GM12878 (cell line): Measurements from ENCODE around the gene IFNK. TPM values are rescaled to one million over a fixed set of nuclear protein-coding genes. Genes with fewer than 3 reads are reported as not detected.

ENCODE experiments used
- ATAC-seq: fragments of 200-7000 bp; cut with Tn5 transposase; 3 replicates; pipeline ENCODE4 v1.9.1; 2020; ENCODE audit warnings: mild to moderate bottlenecking, moderate library complexity
- BruUV-seq: library from RNA; stranded (reverse); fragments of 400-500 nt; replicated peaks from 2 replicates; lab custom pipeline; 2021; lab: Mats Ljungman, UMichigan
- CTCF ChIA-PET: fragments of 300-600 bp; sonication (Branson Sonifier 250); formaldehyde crosslinking; extraction: SDS; loops from one replicate; lab custom pipeline; 2021; ENCODE audit warnings: inconsistent platforms; lab: Yijun Ruan, JAX
- POLR2A ChIA-PET: fragments of 350-600 bp; formaldehyde crosslinking; extraction: SDS; loops from one replicate; lab custom pipeline; 2021; ENCODE audit warnings: inconsistent platforms; lab: Charles Lee
- RAD21 ChIA-PET: fragments of 300-600 bp; sonication (Branson Sonifier 250); formaldehyde crosslinking; loops from one replicate; lab custom pipeline; 2023; ENCODE audit warnings: antibody characterized with exemption; ENCODE audit not compliant: unreplicated experiment; lab: Charles Lee
- SMC1A ChIA-PET: fragments of 300-600 bp; sonication (Branson Sonifier 250); formaldehyde crosslinking; loops from one replicate; lab custom pipeline; 2023; ENCODE audit not compliant: unreplicated experiment, uncharacterized antibody; lab: Charles Lee
- DNase-seq: peaks from one replicate; pipeline ENCODE4 v3.0.0-alpha.2; 2011; ENCODE audit warnings: low read depth, low spot score
- FAIRE-seq: peaks from 3 replicates; lab custom pipeline; 2011; peaks lifted over from hg19 to GRCh38; lab: Jason Lieb, UNC
- H2AFZ ChIP-seq: 2 replicates; pipeline ENCODE4 v1.6.0; 2011; ENCODE audit warnings: low read depth, low read length, control low read depth; ENCODE audit not compliant: control insufficient read depth
- H3K27ac ChIP-seq: 2 replicates; pipeline ENCODE4 v1.5.1; 2011; ENCODE audit warnings: control low read depth; ENCODE audit not compliant: control insufficient read depth, insufficient read depth
- H3K27me3 ChIP-seq, 2 experiments: replicated peaks in 1 of 2; 2 replicates each; pipeline versions ENCODE4 v1.6.0 to v1.6.1; 2011; ENCODE audit warnings: low read length in 1 of 2; ENCODE audit not compliant: control insufficient read depth in 2 of 2, insufficient read depth in 2 of 2
- H3K36me3 ChIP-seq, 2 experiments: 2 replicates each; pipeline ENCODE4 v1.5.1; 2011; ENCODE audit warnings: low read length in 1 of 2; ENCODE audit not compliant: control insufficient read depth in 2 of 2, insufficient read depth in 2 of 2
- H3K4me1 ChIP-seq: 2 replicates; pipeline ENCODE4 v1.6.1; 2011; ENCODE audit warnings: mild to moderate bottlenecking, low read length, moderate library complexity, mixed read lengths; ENCODE audit not compliant: control insufficient read depth, insufficient read depth
- H3K4me2 ChIP-seq: 2 replicates; pipeline ENCODE4 v1.6.0; 2011; ENCODE audit warnings: control low read depth; ENCODE audit not compliant: control insufficient read depth, insufficient read depth
- H3K4me3 ChIP-seq: fragments of 200-600 bp; sonication (generic); 2 replicates; pipeline ENCODE4 v1.5.1; 2016
- H3K79me2 ChIP-seq: 2 replicates; pipeline ENCODE4 v1.6.0; 2011; ENCODE audit warnings: low read length; ENCODE audit not compliant: control insufficient read depth, insufficient read depth
- H3K9ac ChIP-seq: 2 replicates; pipeline ENCODE4 v1.8.0; 2011; ENCODE audit warnings: low read length, control low read depth, mixed read lengths; ENCODE audit not compliant: control insufficient read depth, insufficient read depth
- H3K9me3 ChIP-seq: replicated peaks from 3 replicates; pipeline ENCODE4 v1.5.1; 2011; ENCODE audit warnings: mild to moderate bottlenecking, low read length; ENCODE audit not compliant: control insufficient read depth, insufficient read depth
- H4K20me1 ChIP-seq: 2 replicates; pipeline ENCODE4 v1.6.0; 2011; ENCODE audit not compliant: control insufficient read depth, insufficient read depth
- BACH1 ChIP-seq: fragments of 450-650 bp; IDR thresholded peaks from 2 replicates; pipeline ENCODE4 v1.6.1; 2017; ENCODE audit warnings: mild to moderate bottlenecking, borderline replicate concordance
- CBFB ChIP-seq: IDR thresholded peaks from 2 replicates; pipeline ENCODE4 v1.6.1; 2016; ENCODE audit warnings: antibody characterized with exemption, low read depth
- CBX3 ChIP-seq: fragments of 200-600 bp; sonication (generic); IDR thresholded peaks from 2 replicates; pipeline ENCODE4 v1.6.1; 2016; ENCODE audit warnings: low read depth, borderline replicate concordance
- CHD2 ChIP-seq: IDR thresholded peaks from 2 replicates; pipeline ENCODE4 v1.6.1; 2011; ENCODE audit warnings: low read depth, low read length, improper control_type of control experiment, borderline replicate concordance
- CREB1 ChIP-seq: IDR thresholded peaks from 2 replicates; pipeline ENCODE4 v1.6.1; 2012; ENCODE audit warnings: low read depth, mild to moderate bottlenecking, inconsistent platforms
- EED ChIP-seq: sonication (generic); IDR thresholded peaks from 2 replicates; pipeline ENCODE4 v1.6.1; 2016; ENCODE audit warnings: antibody characterized with exemption, low read depth
- EZH2 ChIP-seq: IDR thresholded peaks from 2 replicates; pipeline ENCODE4 v1.6.1; 2012; ENCODE audit warnings: low read depth, mild to moderate bottlenecking, control low read depth, inconsistent platforms, low read length, borderline replicate concordance; ENCODE audit not compliant: control insufficient read depth
- FOXK2 ChIP-seq: fragments of 450-650 bp; IDR thresholded peaks from 2 replicates; pipeline ENCODE4 v1.6.1; 2017; ENCODE audit warnings: mild to moderate bottlenecking, moderate library complexity
- GATAD2B ChIP-seq: fragments of 450-650 bp; conservative IDR thresholded peaks from 2 replicates; pipeline ENCODE4 v1.6.1; 2017; ENCODE audit warnings: low read depth, mild to moderate bottlenecking, moderate library complexity
- IKZF2 ChIP-seq, 2 experiments: fragments of 450-650 bp; IDR thresholded peaks; 2 replicates each; pipeline ENCODE4 v1.6.1; 2017; ENCODE audit warnings: mild to moderate bottlenecking in 2 of 2, moderate library complexity in 2 of 2
- IRF4 ChIP-seq: IDR thresholded peaks from 2 replicates; pipeline ENCODE4 v1.6.1; 2011; ENCODE audit warnings: low read depth, low read length
- MEF2A ChIP-seq: IDR thresholded peaks from 2 replicates; pipeline ENCODE4 v1.6.1; 2011; ENCODE audit warnings: low read depth, mild to moderate bottlenecking, low read length, moderate library complexity; ENCODE audit not compliant: insufficient read depth
- MTA2 ChIP-seq: fragments of 450-650 bp; IDR thresholded peaks from 2 replicates; pipeline ENCODE4 v1.6.1; 2016; ENCODE audit warnings: low read depth, mild to moderate bottlenecking, moderate library complexity
- PAX5 ChIP-seq: IDR thresholded peaks from 2 replicates; pipeline ENCODE4 v1.6.1; 2011; ENCODE audit warnings: low read depth, low read length, borderline replicate concordance
- RFX5 ChIP-seq: IDR thresholded peaks from 2 replicates; pipeline ENCODE4 v1.6.1; 2011; ENCODE audit warnings: low read depth, low read length, improper control_type of control experiment
- SIX5 ChIP-seq: IDR thresholded peaks from 2 replicates; pipeline ENCODE4 v1.6.1; 2011; ENCODE audit warnings: mild to moderate bottlenecking, low read depth, low read length, moderate library complexity; ENCODE audit not compliant: severe bottlenecking
- SPI1 ChIP-seq: IDR thresholded peaks from 2 replicates; pipeline ENCODE4 v1.6.1; 2011; ENCODE audit warnings: low read depth, mild to moderate bottlenecking, low read length, moderate library complexity, borderline replicate concordance; ENCODE audit not compliant: insufficient read depth
- ZNF207 ChIP-seq: fragments of 450-650 bp; IDR thresholded peaks from 2 replicates; pipeline ENCODE4 v1.6.1; 2014; ENCODE audit warnings: antibody characterized with exemption, mild to moderate bottlenecking, borderline replicate concordance
- ZZZ3 ChIP-seq: IDR thresholded peaks from 2 replicates; pipeline ENCODE4 v1.6.1; 2011; ENCODE audit warnings: low read depth; ENCODE audit not compliant: control insufficient read depth, insufficient read length
- WGBS: methylation state at CpG from one replicate; pipeline ENCODE4 v1.1.6; 2016; ENCODE audit warnings: low lambda C conversion rate; ENCODE audit not compliant: insufficient replicate concordance, insufficient coverage; ENCODE audit errors: missing lambda C conversion rate; 5-methylcytosine and 5-hydroxymethylcytosine counted together
- in situ Hi-C: fragments of 300-500 bp; cut with MboI; formaldehyde crosslinking; loops from 9 replicates; pipeline ENCODE4 v1.14.3; 2018; ENCODE audit warnings: mixed read lengths
- intact Hi-C: fragments of 100-400 bp; cut with micrococcal nuclease; formaldehyde crosslinking; loops from one replicate; pipeline ENCODE4 v1.14.2; 2022; ENCODE audit not compliant: unreplicated experiment
- polyA plus RNA-seq, 11 experiments: library from polyadenylated mRNA; depleted of rRNA in 4 of 11; unstranded in 6 of 11; stranded (reverse) in 5 of 11; fragments of >200 nt; fragmentation: Nextera tagmentation in 4 of 11; fragmentation: Illumina TruSeq in 1 of 11; extraction: Ambion mirVana in 4 of 11; extraction: Trizol in 1 of 11; gene quantifications; 1 replicate in 1 of 11; 2 replicates in 10 of 11; pipeline versions ENCODE4 v1.2.1 to v1.2.3, GENCODE V29; 2011 to 2016; ENCODE audit warnings: inconsistent platforms in 2 of 11, missing spikeins in 2 of 11, low read depth in 1 of 11
- total RNA-seq, 4 experiments: library from RNA; depleted of rRNA in 3 of 4; stranded (reverse); fragments of >200 nt in 3 of 4; fragmentation: Illumina TruSeq in 1 of 4; extraction: Trizol in 1 of 4; gene quantifications; 2 replicates each; pipeline versions ENCODE4 v1.2.1 to v1.2.3, GENCODE V29; 2013 to 2021
- TF ChIP-seq, protein P1 (sequence below): IDR thresholded peaks from 2 replicates; pipeline ENCODE4 v1.6.1; 2011; ENCODE audit warnings: mild to moderate bottlenecking, low read depth, low read length, moderate library complexity; ENCODE audit not compliant: insufficient replicate concordance

IFNK gene
- total and polyA plus RNA-seq, 10 of the 15 experiments (the other 5 are each of a cell fraction or from before 2014, with no cell fraction given): 0.06 TPM; not detected in 9

DNA sequence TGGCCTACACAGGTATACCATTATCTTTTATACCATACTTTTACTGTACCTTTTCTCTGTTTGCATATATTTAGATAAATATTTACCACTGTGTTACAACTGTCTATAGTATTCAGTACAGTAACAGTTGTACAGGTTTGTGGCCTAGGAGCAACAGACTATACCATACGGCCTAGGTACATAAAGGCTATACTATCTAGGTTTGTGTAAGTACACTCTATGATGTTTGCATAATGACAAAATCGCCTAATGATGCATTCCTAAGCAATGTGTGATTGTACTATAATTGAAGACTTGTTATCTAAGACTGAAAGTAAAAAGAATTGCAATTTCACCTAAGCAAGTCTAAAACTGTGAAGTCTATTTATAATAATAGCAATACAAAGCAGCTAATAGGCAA, 45.3 kb downstream of the IFNK start:
- Histone ChIP-seq H3K36me3 (no peaks in the 10 kb centered on the region), H3K9me3 (no peaks in the 10 kb centered on the region), H3K4me3 (no peak overlapping the region), H3K27me3 (no peaks in the 10 kb centered on the region), H4K20me1 (no peaks in the 10 kb centered on the region), H3K4me2 (no peak overlapping the region), H3K4me1 (peaks cover 9% of the 10 kb centered on the region), H3K27ac (no peak overlapping the region), H3K9ac (no peak overlapping the region), H2AFZ (no peak overlapping the region), H3K79me2 (no peaks in the 10 kb centered on the region)
- TF ChIP-seq, protein P1, sequence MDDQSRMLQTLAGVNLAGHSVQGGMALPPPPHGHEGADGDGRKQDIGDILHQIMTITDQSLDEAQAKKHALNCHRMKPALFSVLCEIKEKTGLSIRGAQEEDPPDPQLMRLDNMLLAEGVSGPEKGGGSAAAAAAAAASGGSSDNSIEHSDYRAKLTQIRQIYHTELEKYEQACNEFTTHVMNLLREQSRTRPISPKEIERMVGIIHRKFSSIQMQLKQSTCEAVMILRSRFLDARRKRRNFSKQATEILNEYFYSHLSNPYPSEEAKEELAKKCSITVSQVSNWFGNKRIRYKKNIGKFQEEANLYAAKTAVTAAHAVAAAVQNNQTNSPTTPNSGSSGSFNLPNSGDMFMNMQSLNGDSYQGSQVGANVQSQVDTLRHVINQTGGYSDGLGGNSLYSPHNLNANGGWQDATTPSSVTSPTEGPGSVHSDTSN: no peak
- TF ChIP-seq EED: no peak
- TF ChIP-seq ZZZ3: no peak
- no peak for TF ChIP-seq IKZF2 (IDR thresholded peaks at IDR 0.05)
- no peak for TF ChIP-seq MTA2
- no peak for TF ChIP-seq IRF4
- no peak for TF ChIP-seq CBFB
- no peak for TF ChIP-seq RFX5
- no peak for TF ChIP-seq FOXK2
- no peak for TF ChIP-seq CREB1
- no peak for TF ChIP-seq SIX5
- TF ChIP-seq EZH2: no peak
- no peak for TF ChIP-seq CBX3
- no peak for TF ChIP-seq SPI1
- TF ChIP-seq PAX5: no peak
- TF ChIP-seq BACH1: no peak
- no peak for TF ChIP-seq ZNF207
- no peak for TF ChIP-seq MEF2A
- TF ChIP-seq CHD2: no peak
- no peak for TF ChIP-seq GATAD2B
- DNase-seq: no peak
- in situ Hi-C loops: no loop called here
- WGBS: 24% methylated on average over 2 of the region's 2 CpGs
- BruUV-seq: no TSS peak
- POLR2A ChIA-PET: no interaction called here
- intact Hi-C loops: no loop called here
- CTCF ChIA-PET: interaction anchor here (0.6 to 0.7 kb wide), 2 partner anchors 25 to 111 kb away, joined by 3 read pairs; no protein-coding TSS in a partner anchor
- RAD21 ChIA-PET: interaction anchor here (0.9 to 1.9 kb wide), 3 partner anchors 9 to 237 kb away, joined by 3 to 5 read pairs (median 4); no protein-coding TSS in a partner anchor
- SMC1A ChIA-PET: interaction anchor here (0.9 to 2.3 kb wide), 6 partner anchors 10 to 236 kb away, joined by 3 to 9 read pairs (median 4); no protein-coding TSS in a partner anchor
- no peak for ATAC-seq
- FAIRE-seq: no peak
